ENCODE data around the gene PACSIN2.

PACSIN2 gene

DNA sequence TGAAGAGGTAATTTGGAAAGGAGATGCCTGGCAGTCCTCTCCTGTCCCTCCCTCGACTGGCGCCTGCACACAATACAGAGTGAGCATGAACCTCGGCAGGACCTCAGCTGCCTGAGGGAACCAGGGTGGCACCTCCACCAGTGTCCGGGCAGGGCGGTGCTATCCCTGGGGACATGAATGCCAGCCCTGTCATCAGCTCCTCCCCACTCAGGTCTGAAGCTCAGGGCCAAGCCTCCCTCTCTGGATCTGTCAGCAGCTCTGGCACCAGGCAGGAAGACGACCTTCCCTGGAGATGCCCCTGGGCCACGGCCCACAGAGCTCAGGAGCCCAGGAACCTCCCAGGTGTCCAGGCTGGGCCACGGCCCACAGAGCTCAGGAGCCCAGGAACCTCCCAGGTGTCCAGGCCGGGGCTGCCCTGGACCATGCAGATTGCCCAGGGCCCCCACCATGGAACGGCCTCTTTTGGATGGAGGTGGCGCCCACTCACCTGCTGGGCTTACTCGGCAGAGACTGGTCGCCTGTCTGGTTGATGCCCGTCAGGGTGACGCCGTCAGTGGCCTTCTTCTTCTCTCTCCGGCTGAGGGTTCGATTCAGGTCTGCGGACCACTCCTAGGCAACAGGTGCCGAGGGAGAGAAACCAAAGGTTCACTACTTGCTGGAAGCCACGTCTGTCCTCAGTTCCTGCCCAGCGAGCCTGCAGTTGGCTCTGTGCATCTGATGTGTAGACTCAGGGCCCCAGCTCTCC lies 136.2 kb downstream of the PACSIN2 start:
- peaks cover 91% of the 10 kb centered on the region for H3K36me3 ChIP-seq (ENCODE audit: insufficient read depth, low read length)
- no peaks in the 10 kb centered on the region for H3K79me2 ChIP-seq (ENCODE audit: insufficient read depth, low read length)
- no peak overlapping the region for H3K4me3 ChIP-seq (ENCODE audit: low read depth in 1 of 2, low read length in 2 of 2)
- H3K9me3 ChIP-seq (ENCODE audit: insufficient read depth, low read length, severe bottlenecking) = no peaks in the 10 kb centered on the region
- H3K4me2 ChIP-seq (ENCODE audit: insufficient read depth, low read length) = no peak overlapping the region
- ATAC-seq (ENCODE audit: insufficient read depth, low read depth) = no peak
- H3K4me1 ChIP-seq (ENCODE audit: insufficient read depth, low read length) = no peaks in the 10 kb centered on the region
- TF ChIP-seq, protein P1, sequence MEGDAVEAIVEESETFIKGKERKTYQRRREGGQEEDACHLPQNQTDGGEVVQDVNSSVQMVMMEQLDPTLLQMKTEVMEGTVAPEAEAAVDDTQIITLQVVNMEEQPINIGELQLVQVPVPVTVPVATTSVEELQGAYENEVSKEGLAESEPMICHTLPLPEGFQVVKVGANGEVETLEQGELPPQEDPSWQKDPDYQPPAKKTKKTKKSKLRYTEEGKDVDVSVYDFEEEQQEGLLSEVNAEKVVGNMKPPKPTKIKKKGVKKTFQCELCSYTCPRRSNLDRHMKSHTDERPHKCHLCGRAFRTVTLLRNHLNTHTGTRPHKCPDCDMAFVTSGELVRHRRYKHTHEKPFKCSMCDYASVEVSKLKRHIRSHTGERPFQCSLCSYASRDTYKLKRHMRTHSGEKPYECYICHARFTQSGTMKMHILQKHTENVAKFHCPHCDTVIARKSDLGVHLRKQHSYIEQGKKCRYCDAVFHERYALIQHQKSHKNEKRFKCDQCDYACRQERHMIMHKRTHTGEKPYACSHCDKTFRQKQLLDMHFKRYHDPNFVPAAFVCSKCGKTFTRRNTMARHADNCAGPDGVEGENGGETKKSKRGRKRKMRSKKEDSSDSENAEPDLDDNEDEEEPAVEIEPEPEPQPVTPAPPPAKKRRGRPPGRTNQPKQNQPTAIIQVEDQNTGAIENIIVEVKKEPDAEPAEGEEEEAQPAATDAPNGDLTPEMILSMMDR (IDR thresholded peaks at IDR 0.05; ENCODE audit: borderline replicate concordance, extremely low read depth, low read length, poor library complexity, severe bottlenecking) = no peak
- no peak for TF ChIP-seq EZH2 (IDR thresholded peaks at IDR 0.05; ENCODE audit: borderline replicate concordance, low read depth, low read length, severe bottlenecking)
- no peak for DNase-seq
- H3K27me3 ChIP-seq (ENCODE audit: insufficient read depth, low read length, poor library complexity) = no peaks in the 10 kb centered on the region
- H2AFZ ChIP-seq (ENCODE audit: low read depth, low read length) = no peak overlapping the region
- H3K9ac ChIP-seq (ENCODE audit: low read depth, low read length) = no peak overlapping the region
- no peak overlapping the region for H3K27ac ChIP-seq (ENCODE audit: low read length)
- H4K20me1 ChIP-seq (ENCODE audit: insufficient read depth, low read length) = peaks cover 17% of the 10 kb centered on the region

GRCh38 chr22:42877597-42878340 lies 137.2 kb downstream of the PACSIN2 start:
- Histone ChIP-seq H3K9ac (ENCODE audit: low read depth, low read length) (no peak overlapping the region), H3K27me3 (ENCODE audit: insufficient read depth, low read length, poor library complexity) (no peaks in the 10 kb centered on the region), H3K79me2 (ENCODE audit: insufficient read depth, low read length) (no peaks in the 10 kb centered on the region), H3K4me2 (ENCODE audit: insufficient read depth, low read length) (no peak overlapping the region), H4K20me1 (ENCODE audit: insufficient read depth, low read length) (peaks cover 15% of the 10 kb centered on the region; the same call in 1 of the 2 replicates), H3K4me3 (ENCODE audit: low read depth in 1 of 2, low read length in 2 of 2) (no peak overlapping the region), H3K36me3 (ENCODE audit: insufficient read depth, low read length) (peaks cover 91% of the 10 kb centered on the region), H3K4me1 (ENCODE audit: insufficient read depth, low read length) (no peaks in the 10 kb centered on the region), H2AFZ (ENCODE audit: low read depth, low read length) (no peak overlapping the region), H3K27ac (ENCODE audit: low read length) (no peak overlapping the region), H3K9me3 (ENCODE audit: insufficient read depth, low read length, severe bottlenecking) (no peaks in the 10 kb centered on the region)
- TF ChIP-seq EZH2 (IDR thresholded peaks at IDR 0.05; ENCODE audit: borderline replicate concordance, low read depth, low read length, severe bottlenecking) = no peak
- TF ChIP-seq, protein P1 (IDR thresholded peaks at IDR 0.05; ENCODE audit: borderline replicate concordance, extremely low read depth, low read length, poor library complexity, severe bottlenecking) = no peak
- DNase-seq (no peak), ATAC-seq (ENCODE audit: insufficient read depth, low read depth) (no peak)

GRCh38 chr22:42877158-42877557 lies 137.8 kb downstream of the PACSIN2 start:
- Histone ChIP-seq H3K9ac (ENCODE audit: low read depth, low read length) (no peak overlapping the region), H3K4me3 (ENCODE audit: low read depth in 1 of 2, low read length in 2 of 2) (no peak overlapping the region), H3K9me3 (ENCODE audit: insufficient read depth, low read length, severe bottlenecking) (no peaks in the 10 kb centered on the region), H3K79me2 (ENCODE audit: insufficient read depth, low read length) (no peaks in the 10 kb centered on the region), H3K27ac (ENCODE audit: low read length) (no peak overlapping the region), H2AFZ (ENCODE audit: low read depth, low read length) (no peak overlapping the region), H4K20me1 (ENCODE audit: insufficient read depth, low read length) (peaks cover 16% of the 10 kb centered on the region; the same call in 1 of the 2 replicates), H3K4me1 (ENCODE audit: insufficient read depth, low read length) (no peaks in the 10 kb centered on the region), H3K27me3 (ENCODE audit: insufficient read depth, low read length, poor library complexity) (no peaks in the 10 kb centered on the region), H3K36me3 (ENCODE audit: insufficient read depth, low read length) (peaks cover 91% of the 10 kb centered on the region), H3K4me2 (ENCODE audit: insufficient read depth, low read length) (no peak overlapping the region)
- no peak for ATAC-seq (ENCODE audit: insufficient read depth, low read depth)
- no peak for TF ChIP-seq EZH2 (IDR thresholded peaks at IDR 0.05; ENCODE audit: borderline replicate concordance, low read depth, low read length, severe bottlenecking)
- TF ChIP-seq, protein P1 (IDR thresholded peaks at IDR 0.05; ENCODE audit: borderline replicate concordance, extremely low read depth, low read length, poor library complexity, severe bottlenecking) = no peak
- no peak for DNase-seq
